Activated CD8-positive, alpha-beta memory T cell treated with anti-CD3 and anti-CD28 coated beads, Interleukin-2, amount 50 U/mL, for 1 hour (primary cell): ENCODE measurements around the gene ACADM.
A peak's percentile ranks its signal among the peaks of the same experiment; 100 is the strongest.
"Not testable (repeated sequence)": the region's sequence is repeated elsewhere in the genome, so short reads cannot be mapped to it uniquely, and the experiment has no call there.

ENCODE experiments used
- DNase-seq: peaks from one replicate; pipeline ENCODE4 v3.0.0-alpha.2; 2020; ENCODE audit errors: extremely low read depth

ACADM gene

DNA sequence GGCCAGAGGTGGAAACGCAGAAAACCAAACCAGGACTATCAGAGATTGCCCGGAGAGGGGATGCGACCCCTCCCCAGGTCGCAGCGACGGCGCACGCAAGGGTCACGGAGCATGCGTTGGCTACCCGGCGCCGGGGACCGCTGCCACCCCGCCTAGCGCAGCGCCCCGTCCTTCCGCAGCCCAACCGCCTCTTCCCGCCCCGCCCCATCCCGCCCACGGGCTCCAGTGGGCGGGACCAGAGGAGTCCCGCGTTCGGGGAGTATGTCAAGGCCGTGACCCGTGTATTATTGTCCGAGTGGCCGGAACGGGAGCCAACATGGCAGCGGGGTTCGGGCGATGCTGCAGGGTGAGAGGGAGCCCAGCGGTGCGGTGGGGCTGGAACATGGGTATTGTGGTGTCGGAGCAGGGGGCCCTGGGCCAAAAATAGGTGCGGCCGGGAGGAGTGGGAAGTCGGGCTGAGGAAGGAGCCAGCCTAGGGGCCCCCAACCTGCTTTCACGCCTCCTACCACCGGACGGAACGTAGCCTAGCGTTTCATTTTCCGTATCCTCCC lies at the start of gene ACADM:
Gene ACADM (plus strand): TSS at position 238 of the 551 bp plus-strand sequence. CDS start 79 bp downstream, at position 317.
- DNase-seq = peak; percentile 20

DNA sequence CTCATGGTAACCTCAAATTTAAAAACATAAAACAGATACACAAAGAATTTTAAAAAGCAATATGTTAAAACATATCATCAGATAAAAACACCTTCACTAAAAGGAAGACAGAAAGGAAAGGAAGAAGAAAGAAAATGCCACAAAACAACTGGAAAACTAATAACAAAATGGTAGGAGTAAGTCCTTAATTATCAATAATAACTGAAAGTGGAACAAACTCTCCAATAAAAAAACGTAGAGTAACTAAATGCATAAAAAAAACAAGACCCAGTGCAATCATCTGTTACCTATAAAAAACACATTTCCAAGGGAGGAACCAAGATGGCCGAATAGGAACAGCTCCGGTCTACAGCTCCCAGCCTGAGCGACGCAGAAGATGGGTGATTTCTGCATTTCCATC lies 47.1 kb upstream of the ACADM start:
- DNase-seq = no peak

DNA sequence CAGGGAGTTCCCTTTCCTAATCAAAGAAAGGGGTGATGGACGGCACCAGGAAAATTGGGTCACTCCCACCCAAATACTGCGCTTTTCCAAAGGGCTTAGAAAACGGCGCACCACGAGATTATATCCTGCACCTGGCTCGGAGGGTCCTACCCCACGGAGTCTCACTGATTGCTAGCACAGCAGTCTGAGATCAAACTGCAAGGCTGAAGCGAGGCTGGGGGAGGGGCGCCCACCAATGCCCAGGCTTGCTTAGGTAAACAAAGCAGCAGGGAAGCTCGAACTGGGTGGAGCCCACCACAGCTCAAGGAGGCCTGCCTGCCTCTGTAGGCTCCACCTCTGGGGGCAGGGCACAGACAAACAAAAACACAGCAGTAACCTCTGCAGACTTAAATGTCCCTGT lies 46.5 kb upstream of the ACADM start:
- not testable (repeated sequence) for DNase-seq

DNA sequence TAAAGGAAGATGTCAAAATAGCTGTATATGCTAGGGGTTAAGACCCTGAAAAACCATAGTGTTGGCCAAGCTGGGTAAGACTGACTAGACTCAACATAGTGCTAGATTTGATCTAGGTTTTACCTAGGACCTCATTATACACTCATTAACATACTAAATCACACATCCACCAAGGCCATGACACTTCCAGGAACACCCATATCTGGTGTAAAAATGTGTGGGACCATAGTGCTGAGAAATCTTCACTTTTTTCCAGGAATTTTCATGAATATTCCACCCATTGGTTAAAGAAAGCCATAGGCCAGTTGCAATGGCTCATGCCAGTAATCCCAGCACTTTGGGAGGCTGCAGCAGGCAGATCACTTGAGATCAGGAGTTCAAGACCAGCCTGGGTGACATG lies 34.0 kb upstream of the ACADM start:
- no peak for DNase-seq

DNA sequence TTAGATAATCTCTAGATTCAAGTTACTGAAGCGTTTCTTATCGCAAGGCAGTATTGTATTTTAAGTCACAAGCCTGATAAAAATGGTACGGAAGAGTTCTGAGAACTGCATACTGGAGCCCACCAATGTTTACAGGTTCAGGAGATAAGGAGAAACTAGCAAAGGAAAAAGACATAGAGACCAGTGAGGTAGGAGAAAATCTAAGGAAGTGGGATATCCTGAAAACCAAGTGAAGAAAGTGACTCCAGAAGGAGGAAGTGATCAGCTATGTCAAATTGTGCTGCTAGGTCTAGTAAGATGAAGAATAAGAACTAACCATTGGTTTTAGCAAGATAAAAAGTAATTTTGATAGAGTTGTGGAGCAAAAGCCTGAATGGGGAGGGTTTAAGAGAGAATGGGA lies 31.0 kb upstream of the ACADM start:
- no peak for DNase-seq

DNA sequence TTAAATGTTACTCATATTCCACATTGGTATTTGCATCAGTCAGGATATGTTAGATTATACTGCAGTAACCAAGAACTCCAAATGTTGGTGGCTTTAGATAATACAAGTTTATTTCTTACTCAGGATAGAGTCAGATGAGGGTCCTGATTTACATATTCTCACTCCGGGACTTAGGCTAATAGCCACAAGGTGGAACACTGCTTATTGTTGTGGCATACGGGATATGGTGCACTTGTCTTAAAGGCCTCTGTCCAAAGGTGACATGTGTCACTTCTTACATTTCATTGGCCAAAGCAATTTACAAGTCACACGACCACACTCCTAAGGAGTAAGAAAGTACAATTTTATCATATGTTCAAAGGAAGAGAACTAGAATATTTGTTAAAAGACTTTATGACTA lies 28.5 kb upstream of the ACADM start:
- DNase-seq = no peak

DNA sequence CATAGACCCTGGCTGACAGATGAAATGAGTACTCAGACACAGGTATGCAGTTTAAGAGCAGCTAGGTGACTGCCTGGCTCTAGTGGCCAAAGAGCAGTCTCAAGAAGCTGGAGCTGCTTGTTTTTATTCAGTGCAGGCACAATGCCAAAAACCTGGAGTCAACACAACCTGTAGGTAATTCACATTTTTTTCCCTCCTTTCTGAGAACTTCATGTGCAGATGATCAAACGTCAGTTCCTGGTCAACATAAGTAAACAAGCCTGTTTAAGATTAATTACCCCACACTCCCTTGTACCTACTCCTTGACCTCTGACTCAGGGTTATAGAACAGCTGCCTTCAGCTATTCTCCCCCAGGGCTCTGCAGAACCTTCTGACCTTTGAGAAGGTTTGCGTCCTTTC lies 17.3 kb upstream of the ACADM start:
- no peak for DNase-seq

DNA sequence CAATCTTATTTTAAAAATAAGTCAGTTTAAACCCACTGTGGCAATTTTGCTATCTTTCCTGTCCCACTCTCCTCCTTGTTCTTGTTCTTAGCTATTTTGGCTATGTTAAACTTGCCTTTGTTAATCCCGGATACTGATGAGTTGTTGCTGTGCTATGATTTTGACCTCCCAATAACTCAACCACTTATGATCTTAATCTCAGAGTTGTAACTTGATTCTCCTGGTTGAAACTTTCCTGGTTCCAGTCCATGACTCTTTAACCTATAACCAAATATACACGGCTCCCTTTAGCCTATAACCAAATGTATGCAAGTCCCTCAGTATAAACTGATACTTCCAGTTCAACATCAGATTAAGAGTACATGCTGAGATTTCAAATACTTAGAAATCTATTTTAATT lies 15.6 kb upstream of the ACADM start:
- DNase-seq = no peak

DNA sequence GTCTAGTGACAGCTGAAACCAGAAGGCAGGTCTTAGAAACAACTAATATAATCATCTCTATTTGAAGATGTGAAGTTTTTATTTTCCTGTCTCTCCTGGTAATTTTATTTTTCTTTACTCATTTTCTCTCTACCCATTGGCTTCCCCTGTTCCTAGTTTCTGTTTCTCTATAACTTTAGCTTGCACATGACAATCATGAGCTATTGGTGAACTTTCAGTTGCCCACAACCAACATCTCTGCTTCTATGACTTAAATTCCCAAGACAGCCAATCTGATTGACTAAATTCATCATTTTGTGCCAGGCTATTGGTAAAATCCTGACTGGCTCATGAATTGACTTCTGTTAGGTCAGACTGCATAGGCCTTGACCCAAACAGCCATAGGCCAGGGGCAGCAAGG lies 13.7 kb upstream of the ACADM start:
- DNase-seq = no peak

DNA sequence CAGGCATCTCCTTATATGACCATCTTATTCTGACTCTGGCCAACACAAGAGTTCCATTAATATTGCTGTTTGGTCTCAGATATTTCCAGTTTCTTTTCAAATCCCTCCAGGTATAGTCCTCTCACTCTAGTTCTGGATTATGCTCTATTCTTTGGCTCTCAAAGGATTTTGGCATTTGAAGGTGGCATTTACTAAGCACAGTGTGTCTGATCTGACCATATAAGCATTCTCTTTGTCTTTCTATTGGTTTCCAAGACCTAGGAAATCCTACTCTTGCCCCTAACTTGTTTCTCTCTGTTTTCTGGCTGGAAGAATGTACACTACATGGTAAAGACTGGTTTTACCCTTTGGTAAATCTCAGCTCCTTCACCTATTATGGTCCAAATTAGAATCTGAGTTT lies 12.7 kb upstream of the ACADM start:
- no peak for DNase-seq

DNA sequence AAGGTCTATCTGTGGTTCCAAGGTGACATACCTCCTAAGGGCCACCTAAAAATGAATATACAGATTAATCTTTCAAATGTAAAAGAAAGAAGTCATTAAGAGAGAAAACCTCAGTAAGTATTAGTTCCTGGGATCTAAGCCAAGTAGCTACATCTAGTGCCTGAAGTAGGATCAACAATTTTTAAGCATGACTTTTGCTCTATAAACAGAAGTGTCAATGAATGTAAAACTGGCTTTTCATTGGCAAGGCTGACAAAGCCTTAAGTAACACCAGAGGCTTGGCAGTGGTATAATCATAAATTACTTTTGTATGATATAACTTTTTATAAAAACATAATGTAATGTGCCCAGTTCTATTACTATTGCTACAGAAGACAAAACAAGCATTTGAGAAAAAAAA lies 12.2 kb upstream of the ACADM start:
- DNase-seq = no peak

DNA sequence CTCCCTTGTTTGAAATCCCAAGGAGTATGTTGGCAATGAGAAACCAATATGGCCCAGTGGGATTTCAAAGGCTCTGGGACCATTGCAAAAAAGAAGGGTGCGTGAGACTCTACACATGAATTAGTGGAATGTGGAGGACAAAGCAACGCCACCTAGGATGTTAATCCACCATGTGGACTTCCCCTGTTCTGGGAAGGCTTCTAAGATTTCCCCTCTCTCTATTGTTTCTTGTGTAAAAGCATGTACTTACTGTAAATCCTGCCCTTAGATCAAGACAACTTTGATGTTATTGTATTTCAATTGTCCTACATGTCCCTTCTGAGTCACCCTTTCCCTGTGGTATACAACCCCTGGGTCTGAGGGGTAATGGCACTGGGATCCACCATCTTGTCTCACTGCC lies 4.7 kb upstream of the ACADM start:
- DNase-seq = no peak

DNA sequence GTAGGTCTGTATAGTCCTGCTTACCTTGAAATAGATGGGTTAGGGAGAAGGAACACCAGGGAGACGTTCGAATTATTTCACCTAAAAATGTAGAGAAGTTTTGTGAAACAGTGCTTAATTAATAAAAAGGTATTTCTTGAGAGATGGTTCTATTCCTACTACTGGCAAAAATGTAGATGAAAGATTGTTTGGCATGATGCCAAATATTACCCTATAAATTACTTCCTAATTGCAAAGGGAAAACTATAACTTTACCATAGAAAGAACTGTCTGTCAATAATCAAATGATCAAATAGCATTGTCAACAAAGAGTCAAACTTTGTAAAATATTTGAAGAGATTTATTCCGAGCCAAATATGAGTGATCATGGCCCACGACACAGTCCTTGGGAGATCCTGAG lies 4.2 kb upstream of the ACADM start:
- DNase-seq = no peak

DNA sequence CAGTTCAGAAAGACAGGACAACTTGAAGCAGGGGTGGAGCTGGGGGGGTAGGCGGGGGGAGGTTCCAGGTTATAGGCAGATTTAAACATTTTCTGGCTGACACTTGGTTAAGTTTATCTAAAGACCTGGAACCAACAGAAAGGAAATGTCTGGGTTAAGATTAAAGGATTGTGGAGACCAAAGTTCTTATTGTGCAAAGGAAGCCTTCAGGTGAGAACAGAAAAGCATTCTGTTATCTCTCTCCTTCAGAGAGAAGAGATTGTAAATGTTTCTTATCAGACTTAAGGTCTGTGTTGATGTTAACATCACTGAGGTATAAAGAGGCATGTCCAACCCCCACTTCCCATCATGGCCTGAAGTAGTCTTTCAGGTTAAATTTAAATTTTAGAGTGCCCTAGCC lies 3.7 kb upstream of the ACADM start:
- no peak for DNase-seq

DNA sequence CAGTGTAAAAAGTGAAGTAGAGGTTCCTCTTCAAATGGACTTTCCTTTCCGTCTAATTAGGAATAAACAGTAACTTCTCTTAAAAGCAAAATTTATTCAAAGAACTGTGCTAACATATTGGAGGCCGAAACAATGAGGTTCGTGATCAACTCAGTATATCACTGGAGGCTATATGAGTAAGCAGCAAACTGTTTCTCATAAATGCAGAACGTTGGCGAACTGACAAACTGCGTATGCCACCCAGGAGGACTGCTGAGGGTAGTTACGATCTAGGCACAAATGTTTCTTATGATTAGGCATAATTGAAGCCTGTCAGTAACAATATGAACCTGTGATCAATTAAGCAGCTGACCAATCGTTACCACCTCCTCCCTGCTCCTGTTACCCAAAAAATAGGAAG lies 2.3 kb upstream of the ACADM start:
- not testable (repeated sequence) for DNase-seq

DNA sequence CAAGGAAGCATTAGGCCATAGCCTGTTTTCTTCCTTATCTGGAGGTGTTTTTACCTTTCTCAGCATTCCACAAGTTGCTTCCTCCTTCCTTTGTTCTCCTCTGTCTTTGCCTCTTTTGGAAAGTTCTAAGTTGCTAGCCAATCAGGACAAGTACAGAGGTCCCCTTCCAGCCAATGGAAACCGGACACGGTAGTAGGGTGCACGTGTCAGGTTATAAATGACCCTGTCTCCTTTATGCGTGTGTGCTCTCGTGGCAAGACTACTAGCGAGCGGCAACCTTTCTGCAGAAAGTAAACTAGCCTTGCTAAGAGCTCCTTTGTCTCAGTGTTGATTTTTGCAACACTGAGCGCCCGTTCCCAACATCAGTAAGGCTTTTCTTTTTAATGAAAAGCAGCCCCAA lies 1.5 kb upstream of the ACADM start:
- DNase-seq = no peak

DNA sequence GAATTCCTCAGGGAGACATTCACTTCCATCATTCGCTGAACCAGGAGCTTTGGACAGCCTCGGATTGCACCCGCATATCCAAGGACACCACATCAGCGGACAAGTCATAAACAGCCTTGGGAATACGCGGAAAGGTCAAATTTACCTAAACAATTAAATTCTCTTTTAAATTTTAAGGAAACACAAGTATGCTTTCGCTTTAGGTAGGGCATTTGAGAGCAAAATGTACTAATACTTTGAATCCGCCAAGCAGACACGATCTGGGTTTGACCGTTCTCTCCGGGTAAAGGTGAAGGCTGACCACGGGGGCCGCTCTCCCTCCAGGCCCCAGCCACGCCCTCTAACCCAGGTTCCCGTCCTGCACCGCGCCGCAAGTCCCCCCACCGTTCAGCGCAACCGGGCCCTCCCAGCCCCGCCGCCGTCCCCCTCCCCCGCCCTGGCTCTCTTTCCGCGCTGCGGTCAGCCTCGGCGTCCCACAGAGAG lies 479 bp upstream of the ACADM start:
- peak; percentile 26 for DNase-seq

DNA sequence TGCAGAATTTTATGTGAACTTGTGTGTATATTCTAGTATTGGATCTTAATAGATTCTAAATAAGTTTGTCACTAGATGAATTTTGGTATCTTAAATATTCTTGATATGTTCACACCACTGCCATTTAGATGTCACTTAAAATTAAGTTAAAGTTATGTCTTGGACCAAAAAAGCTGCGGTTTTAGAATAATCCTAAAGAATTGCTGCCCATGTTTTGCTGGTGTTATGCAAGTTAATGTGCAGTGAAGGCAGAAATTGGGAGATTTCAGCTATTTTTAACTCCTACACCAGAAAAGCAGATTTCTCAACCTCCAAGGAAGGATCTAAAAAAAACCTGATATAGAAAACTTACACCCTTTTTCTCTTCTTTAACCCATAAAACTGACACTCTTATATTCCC lies 757 bp downstream of the ACADM start:
- no peak for DNase-seq

DNA sequence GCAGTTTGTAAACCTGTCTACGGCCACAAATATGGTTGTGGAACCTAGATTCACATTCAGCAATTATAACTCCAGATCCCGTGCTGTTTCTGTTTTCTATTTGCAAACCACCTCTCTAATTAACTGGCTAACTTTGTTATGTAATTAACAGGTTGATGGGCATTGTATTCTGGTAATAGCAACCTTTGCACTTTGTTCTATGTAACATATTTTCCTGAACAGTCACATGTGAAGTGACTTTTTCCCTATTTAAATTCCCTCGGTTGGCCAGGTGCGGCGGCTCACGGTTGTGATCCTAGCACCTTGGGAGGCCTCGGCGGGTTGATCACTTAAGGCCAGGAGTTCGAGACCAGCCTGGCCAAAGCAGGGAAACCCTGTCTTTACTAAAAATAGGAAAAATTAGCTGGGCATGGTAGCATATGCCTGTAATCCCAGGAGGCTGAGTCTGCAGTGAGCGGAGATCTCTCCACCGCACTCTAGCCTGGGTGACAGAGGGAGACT lies 1.4 kb downstream of the ACADM start:
- DNase-seq = no peak

DNA sequence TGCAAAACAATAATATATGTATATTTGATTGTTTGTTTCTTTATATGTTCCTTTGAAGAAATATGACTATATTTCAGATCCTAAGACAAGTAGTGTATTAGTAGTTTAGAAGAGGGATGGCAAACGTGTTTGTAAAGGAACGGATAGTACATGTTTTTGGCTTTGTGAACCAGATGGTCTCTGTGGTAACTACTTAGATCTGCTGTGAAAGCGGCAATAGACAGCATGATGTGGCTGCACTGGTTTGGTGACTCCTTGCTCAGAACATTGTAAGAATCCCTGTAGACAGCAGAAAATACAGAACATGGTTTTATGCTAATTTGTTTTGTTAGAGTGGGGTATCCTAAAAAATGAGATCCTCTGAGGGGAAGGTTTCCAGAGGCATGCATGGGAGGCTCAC lies 3.1 kb downstream of the ACADM start:
- DNase-seq = no peak

DNA sequence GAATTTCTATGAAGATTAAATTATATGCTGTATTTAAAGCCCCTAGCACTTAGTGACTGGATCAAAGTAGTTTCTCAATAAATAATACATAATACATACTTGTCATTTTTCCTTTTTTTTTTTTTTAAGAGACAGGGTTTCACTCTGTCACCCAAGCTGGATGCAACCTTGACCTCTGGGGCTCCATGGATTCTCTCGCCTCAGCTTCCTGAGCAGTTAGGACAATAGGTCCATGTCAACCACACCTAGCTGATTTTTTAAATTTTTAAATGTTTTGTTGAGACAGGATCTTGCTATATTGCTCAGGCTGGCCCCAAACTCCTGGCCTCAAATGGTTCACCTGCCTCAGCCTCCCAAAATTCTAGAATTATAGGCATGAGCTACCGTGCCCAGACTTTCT lies 5.9 kb downstream of the ACADM start:
- DNase-seq = no peak

DNA sequence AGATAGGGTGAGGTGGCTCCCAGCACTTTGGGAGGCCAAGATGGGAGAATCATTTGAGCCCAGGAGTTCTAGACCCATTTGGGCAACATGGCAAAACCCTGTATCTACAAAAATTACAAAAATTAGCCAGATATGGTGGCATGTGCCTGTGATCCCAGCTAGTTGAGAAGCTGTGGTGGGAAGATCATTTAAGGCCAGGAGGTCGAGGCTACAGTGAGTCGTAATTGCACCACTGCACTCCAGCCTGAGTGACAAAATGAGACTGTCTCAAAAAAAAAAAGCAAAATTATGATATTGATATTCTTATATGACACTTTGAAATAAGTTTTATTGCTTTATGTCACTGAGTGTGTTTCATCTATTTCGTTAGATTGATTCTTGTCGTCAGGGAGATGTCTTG lies 7.4 kb downstream of the ACADM start:
- no peak for DNase-seq

DNA sequence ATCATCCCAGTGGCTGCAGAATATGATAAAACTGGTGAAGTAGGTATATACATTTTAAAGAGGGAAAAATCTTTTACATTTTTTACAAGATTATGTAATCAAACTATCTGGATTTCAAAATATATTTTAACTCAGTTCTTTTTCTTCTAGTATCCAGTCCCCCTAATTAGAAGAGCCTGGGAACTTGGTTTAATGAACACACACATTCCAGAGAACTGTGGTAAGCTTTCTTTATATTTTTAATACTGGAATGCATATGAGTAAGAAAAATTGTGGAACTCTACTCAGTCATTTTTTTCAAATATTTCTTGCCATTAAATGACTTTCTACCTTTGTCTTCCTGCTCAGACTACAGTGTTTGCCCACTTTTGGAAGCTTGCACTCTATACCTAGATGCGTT lies 8.2 kb downstream of the ACADM start:
- DNase-seq = no peak

DNA sequence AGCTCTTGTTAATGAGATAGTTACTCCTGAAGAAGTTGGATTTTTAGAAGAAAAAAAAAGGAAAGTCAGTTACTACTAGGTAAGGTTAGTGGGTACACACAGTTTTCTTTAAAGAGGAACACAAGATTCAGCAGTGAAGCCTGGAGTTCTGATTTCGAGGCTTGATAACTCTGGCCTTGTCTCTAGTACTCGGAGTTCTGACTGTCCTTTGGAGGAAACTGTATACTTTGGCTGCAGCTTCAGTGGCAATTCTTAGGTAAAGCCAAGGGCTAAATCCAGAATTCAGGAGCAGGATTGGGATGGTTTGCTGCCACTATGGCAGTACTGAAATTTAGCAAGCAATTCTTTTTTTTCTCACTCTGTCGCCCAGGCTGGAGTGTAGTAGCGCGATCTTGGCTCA lies 9.2 kb downstream of the ACADM start:
- no peak for DNase-seq
